Astrocyte (in vitro differentiated cells and primary cell): Measurements from ENCODE around the gene CTSF.

ENCODE experiments used
- EZH2 ChIP-seq: IDR thresholded peaks from 2 replicates; pipeline ENCODE4 v1.6.1; 2012; ENCODE audit warnings: mild to moderate bottlenecking, low read length, inconsistent platforms; ENCODE audit not compliant: insufficient read depth
- TF ChIP-seq, protein P1 (sequence below): IDR thresholded peaks from 2 replicates; pipeline ENCODE4 v1.5.1; 2011; ENCODE audit warnings: low read depth, mild to moderate bottlenecking, inconsistent platforms, low read length, moderate library complexity; ENCODE audit not compliant: insufficient read depth

DNA sequence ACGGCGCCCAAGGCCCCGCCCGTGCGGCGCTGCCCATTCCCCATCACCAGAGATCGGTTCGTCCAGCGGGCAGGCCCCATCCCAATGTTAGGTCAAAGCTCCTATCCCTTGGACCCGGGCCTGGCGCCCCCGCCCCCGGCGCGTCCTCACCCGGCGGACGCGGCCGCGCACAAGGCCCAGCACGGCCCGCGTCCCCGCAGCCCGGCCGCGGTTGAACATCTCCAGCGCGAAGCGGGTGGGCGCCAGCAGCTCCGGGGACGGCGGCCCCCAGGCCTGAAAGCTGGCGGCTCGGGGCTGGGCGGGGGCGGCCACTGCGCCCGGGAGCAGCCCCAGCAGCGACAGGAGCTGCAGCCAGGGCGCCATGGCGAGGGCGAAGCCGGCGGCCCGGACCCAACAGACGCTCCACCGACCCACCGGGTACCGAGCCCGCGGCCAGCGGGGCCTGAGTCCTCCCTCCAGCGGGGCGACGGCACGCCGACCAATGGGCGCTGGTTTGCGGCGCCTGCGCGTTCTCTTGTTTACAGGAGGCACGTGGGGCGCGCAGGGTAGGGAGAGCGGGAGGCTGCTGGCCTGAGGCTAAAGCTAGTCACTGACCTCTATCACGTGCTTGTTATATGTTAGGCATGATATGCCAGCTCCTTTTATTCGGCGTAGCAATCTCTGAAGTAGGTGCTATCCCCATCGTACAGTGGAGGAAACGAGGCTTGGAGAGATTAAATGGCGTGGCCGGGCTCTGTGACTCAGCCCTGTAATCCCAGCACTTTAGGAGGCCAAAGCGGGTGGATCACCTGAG lies at the start of gene CTSF:
- TF ChIP-seq, protein P1, sequence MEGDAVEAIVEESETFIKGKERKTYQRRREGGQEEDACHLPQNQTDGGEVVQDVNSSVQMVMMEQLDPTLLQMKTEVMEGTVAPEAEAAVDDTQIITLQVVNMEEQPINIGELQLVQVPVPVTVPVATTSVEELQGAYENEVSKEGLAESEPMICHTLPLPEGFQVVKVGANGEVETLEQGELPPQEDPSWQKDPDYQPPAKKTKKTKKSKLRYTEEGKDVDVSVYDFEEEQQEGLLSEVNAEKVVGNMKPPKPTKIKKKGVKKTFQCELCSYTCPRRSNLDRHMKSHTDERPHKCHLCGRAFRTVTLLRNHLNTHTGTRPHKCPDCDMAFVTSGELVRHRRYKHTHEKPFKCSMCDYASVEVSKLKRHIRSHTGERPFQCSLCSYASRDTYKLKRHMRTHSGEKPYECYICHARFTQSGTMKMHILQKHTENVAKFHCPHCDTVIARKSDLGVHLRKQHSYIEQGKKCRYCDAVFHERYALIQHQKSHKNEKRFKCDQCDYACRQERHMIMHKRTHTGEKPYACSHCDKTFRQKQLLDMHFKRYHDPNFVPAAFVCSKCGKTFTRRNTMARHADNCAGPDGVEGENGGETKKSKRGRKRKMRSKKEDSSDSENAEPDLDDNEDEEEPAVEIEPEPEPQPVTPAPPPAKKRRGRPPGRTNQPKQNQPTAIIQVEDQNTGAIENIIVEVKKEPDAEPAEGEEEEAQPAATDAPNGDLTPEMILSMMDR: no peak
- TF ChIP-seq EZH2: no peak
